ENCODE results near the gene ZKSCAN3.

DNA sequence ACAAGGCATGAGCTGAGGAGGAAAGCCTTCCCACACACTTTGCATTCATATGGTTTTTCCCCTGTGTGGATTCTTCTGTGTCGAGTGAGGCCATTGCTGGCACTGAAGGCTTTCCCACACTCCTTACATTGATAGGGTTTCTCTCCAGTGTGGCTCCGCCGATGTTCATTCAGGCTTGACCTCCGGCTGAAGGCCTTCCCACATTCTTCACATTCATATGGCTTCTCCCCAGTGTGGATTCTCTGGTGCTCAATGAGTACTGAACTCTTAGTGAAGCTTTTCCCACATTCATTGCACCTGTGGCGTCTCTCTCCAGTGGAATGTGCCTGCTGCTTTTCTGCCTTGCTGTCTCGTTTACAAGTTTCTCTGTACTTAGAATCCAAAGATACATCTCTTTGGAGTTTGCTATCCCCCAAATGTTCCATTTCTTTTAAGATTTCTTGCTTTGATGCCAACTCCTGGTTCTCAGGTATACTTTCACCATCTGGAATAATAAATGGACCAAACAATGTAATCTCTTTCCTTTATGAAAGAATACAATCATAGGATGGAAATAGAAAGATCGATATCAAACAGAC lies 23.3 kb upstream of the ZKSCAN3 start:
- TF ChIP-seq, protein P1, sequence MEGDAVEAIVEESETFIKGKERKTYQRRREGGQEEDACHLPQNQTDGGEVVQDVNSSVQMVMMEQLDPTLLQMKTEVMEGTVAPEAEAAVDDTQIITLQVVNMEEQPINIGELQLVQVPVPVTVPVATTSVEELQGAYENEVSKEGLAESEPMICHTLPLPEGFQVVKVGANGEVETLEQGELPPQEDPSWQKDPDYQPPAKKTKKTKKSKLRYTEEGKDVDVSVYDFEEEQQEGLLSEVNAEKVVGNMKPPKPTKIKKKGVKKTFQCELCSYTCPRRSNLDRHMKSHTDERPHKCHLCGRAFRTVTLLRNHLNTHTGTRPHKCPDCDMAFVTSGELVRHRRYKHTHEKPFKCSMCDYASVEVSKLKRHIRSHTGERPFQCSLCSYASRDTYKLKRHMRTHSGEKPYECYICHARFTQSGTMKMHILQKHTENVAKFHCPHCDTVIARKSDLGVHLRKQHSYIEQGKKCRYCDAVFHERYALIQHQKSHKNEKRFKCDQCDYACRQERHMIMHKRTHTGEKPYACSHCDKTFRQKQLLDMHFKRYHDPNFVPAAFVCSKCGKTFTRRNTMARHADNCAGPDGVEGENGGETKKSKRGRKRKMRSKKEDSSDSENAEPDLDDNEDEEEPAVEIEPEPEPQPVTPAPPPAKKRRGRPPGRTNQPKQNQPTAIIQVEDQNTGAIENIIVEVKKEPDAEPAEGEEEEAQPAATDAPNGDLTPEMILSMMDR (conservative IDR thresholded peaks at IDR 0.05; ENCODE audit: low read depth in 2 of 2) = no peak
- TF ChIP-seq EZH2phosphoT487 (IDR thresholded peaks at IDR 0.05; ENCODE audit: unreplicated experiment) = no peak
- TF ChIP-seq POLR2AphosphoS5 (IDR thresholded peaks at IDR 0.05; ENCODE audit: low read depth) = no peak
- TF ChIP-seq REST (IDR thresholded peaks at IDR 0.05; ENCODE audit: unreplicated experiment) = no peak
- TF ChIP-seq JUNB (IDR thresholded peaks at IDR 0.05; ENCODE audit: unreplicated experiment) = no peak
- TF ChIP-seq ZNF331 (CRISPR knock-in tag; IDR thresholded peaks at IDR 0.05; ENCODE audit: low read depth) = no peak
